ENCODE data around the gene TAF7. TPM values are rescaled to one million over a fixed set of nuclear protein-coding genes. Genes with fewer than 3 reads are reported as not detected.
"Not testable (repeated sequence)": the region's sequence is repeated elsewhere in the genome, so short reads cannot be mapped to it uniquely, and the experiment has no call there.

TAF7 gene
- total RNA-seq (2014; rRNA removed; shearing (Covaris generic)), result 55.5 and 57.7 TPM in 2 replicates

GRCh38 chr5:141320225-141321169 lies at the start of gene TAF7:
TAF7 (minus strand) TSS chr5:141320784; CDS start chr5:141320044, 740 bp downstream.
- peak; percentile 96 for DNase-seq (ENCODE audit: low read depth)

GRCh38 chr5:141366016-141366896 lies 45.7 kb upstream of the TAF7 start:
- DNase-seq (ENCODE audit: low read depth), result no peak

- DNase-seq (ENCODE audit: low read depth), result no peak
These were observed 43.5 kb upstream of the TAF7 start, which contains the start of gene PCDHGA5 for GRCh38 chr5:141363952-141364660. PCDHGA5 (plus strand) TSS chr5:141364162; CDS start chr5:141364331, 169 bp downstream.

- no peak for DNase-seq (ENCODE audit: low read depth)
These were observed 42.1 kb upstream of the TAF7 start for GRCh38 chr5:141362719-141363118.

- no peak for DNase-seq (ENCODE audit: low read depth)
These were observed 40.1 kb upstream of the TAF7 start for GRCh38 chr5:141360685-141361084.

GRCh38 chr5:141359790-141360426 lies 39.3 kb upstream of the TAF7 start, which contains the start of gene PCDHGB2:
PCDHGB2 (plus strand) TSS chr5:141359994; CDS start chr5:141360136, 142 bp downstream.
- peak; percentile 36 for DNase-seq (ENCODE audit: low read depth)

- DNase-seq (ENCODE audit: low read depth), result no peak
These were observed 36.4 kb upstream of the TAF7 start for GRCh38 chr5:141356950-141357349.

GRCh38 chr5:141356133-141356532 lies 35.5 kb upstream of the TAF7 start:
- no peak for DNase-seq (ENCODE audit: low read depth)

GRCh38 chr5:141355641-141356040 lies 35.1 kb upstream of the TAF7 start:
- DNase-seq (ENCODE audit: low read depth), result no peak

- no peak for DNase-seq (ENCODE audit: low read depth)
These were observed 34.4 kb upstream of the TAF7 start, which contains the start of gene PCDHGA4 for GRCh38 chr5:141354900-141355469. PCDHGA4 (plus strand) TSS chr5:141355021; CDS start chr5:141355108, 87 bp downstream.

- DNase-seq (ENCODE audit: low read depth), result no peak
These were observed 31.0 kb upstream of the TAF7 start for GRCh38 chr5:141351591-141351990.

- peak; percentile 73 for DNase-seq (ENCODE audit: low read depth)
These were observed 29.5 kb upstream of the TAF7 start, which contains the start of gene PCDHGB1 for GRCh38 chr5:141349917-141350619. PCDHGB1 (plus strand) TSS chr5:141350099; CDS start chr5:141350261, 162 bp downstream.

GRCh38 chr5:141346017-141346416 lies 25.4 kb upstream of the TAF7 start:
- not testable (repeated sequence) for DNase-seq (ENCODE audit: low read depth)

- DNase-seq (ENCODE audit: low read depth), result no peak
These were observed 24.7 kb upstream of the TAF7 start for GRCh38 chr5:141345327-141345726.

GRCh38 chr5:141343953-141344463 lies 23.4 kb upstream of the TAF7 start:
- no peak for DNase-seq (ENCODE audit: low read depth)

GRCh38 chr5:141343242-141343952 lies 22.8 kb upstream of the TAF7 start, which contains the start of gene PCDHGA3:
PCDHGA3 (plus strand) TSS chr5:141343829; CDS start chr5:141344034, 205 bp downstream.
- peak; percentile 46 for DNase-seq (ENCODE audit: low read depth)

GRCh38 chr5:141342773-141343172 lies 22.2 kb upstream of the TAF7 start:
- DNase-seq (ENCODE audit: low read depth), result no peak

GRCh38 chr5:141340781-141341354 lies 20.3 kb upstream of the TAF7 start:
- DNase-seq (ENCODE audit: low read depth), result not testable (repeated sequence)
